GM12878 (cell line): ENCODE results near the gene CTXN1. TPM values are rescaled to one million over a fixed set of nuclear protein-coding genes. Genes with fewer than 3 reads are reported as not detected.

ENCODE experiments used
- ATF7 ChIP-seq: fragments of 450-650 bp; IDR thresholded peaks from 2 replicates; pipeline ENCODE4 v1.6.1; 2016; ENCODE audit warnings: low read depth, mild to moderate bottlenecking
- CREB1 ChIP-seq: IDR thresholded peaks from 2 replicates; pipeline ENCODE4 v1.6.1; 2012; ENCODE audit warnings: low read depth, mild to moderate bottlenecking, inconsistent platforms
- SIN3A ChIP-seq: IDR thresholded peaks from 2 replicates; pipeline ENCODE4 v1.6.1; 2012; ENCODE audit warnings: low read depth, low read length, improper control_type of control experiment
- SUPT20H ChIP-seq: IDR thresholded peaks from 2 replicates; pipeline ENCODE4 v1.6.1; 2011; ENCODE audit warnings: low read depth, mild to moderate bottlenecking, low read length, moderate library complexity, borderline replicate concordance; ENCODE audit not compliant: control insufficient read depth
- ZNF207 ChIP-seq: fragments of 450-650 bp; IDR thresholded peaks from 2 replicates; pipeline ENCODE4 v1.6.1; 2014; ENCODE audit warnings: antibody characterized with exemption, mild to moderate bottlenecking, borderline replicate concordance
- ZNF217 ChIP-seq: fragments of 450-650 bp; IDR thresholded peaks from 2 replicates; pipeline ENCODE4 v1.6.1; 2017; ENCODE audit warnings: antibody characterized with exemption, mild to moderate bottlenecking
- polyA plus RNA-seq, 11 experiments: library from polyadenylated mRNA; depleted of rRNA in 4 of 11; unstranded in 6 of 11; stranded (reverse) in 5 of 11; fragments of >200 nt; fragmentation: Nextera tagmentation in 4 of 11; fragmentation: Illumina TruSeq in 1 of 11; extraction: Ambion mirVana in 4 of 11; extraction: Trizol in 1 of 11; gene quantifications; 1 replicate in 1 of 11; 2 replicates in 10 of 11; pipeline versions ENCODE4 v1.2.1 to v1.2.3, GENCODE V29; 2011 to 2016; ENCODE audit warnings: inconsistent platforms in 2 of 11, missing spikeins in 2 of 11, low read depth in 1 of 11
- total RNA-seq, 4 experiments: library from RNA; depleted of rRNA in 3 of 4; stranded (reverse); fragments of >200 nt in 3 of 4; fragmentation: Illumina TruSeq in 1 of 4; extraction: Trizol in 1 of 4; gene quantifications; 2 replicates each; pipeline versions ENCODE4 v1.2.1 to v1.2.3, GENCODE V29; 2013 to 2021
- TF ChIP-seq, protein P1 (sequence below): fragments of 450-650 bp; formaldehyde crosslinking; IDR thresholded peaks from 2 replicates; pipeline ENCODE4 v1.4.0; 2022; ENCODE audit warnings: mild to moderate bottlenecking, moderate library complexity
- TF ChIP-seq, protein P2 (sequence below): fragments of 450-650 bp; IDR thresholded peaks from 2 replicates; pipeline ENCODE4 v1.6.1; 2016; ENCODE audit warnings: mild to moderate bottlenecking
- TF ChIP-seq, protein P3 (sequence below): fragments of 450-650 bp; IDR thresholded peaks from 2 replicates; pipeline ENCODE4 v1.6.1; 2017; ENCODE audit warnings: low read depth, mild to moderate bottlenecking, moderate library complexity
- TF ChIP-seq, protein P4 (sequence below): IDR thresholded peaks from 2 replicates; pipeline ENCODE4 v1.6.1; 2011; ENCODE audit warnings: mild to moderate bottlenecking, low read depth, low read length, moderate library complexity; ENCODE audit not compliant: insufficient replicate concordance

The CTXN1 gene
- total and polyA plus RNA-seq, 10 of the 15 experiments (the other 5 are each of a cell fraction or from before 2014, with no cell fraction given), result 0.04 to 1.0 (median 0.38) TPM; not detected in 4

DNA sequence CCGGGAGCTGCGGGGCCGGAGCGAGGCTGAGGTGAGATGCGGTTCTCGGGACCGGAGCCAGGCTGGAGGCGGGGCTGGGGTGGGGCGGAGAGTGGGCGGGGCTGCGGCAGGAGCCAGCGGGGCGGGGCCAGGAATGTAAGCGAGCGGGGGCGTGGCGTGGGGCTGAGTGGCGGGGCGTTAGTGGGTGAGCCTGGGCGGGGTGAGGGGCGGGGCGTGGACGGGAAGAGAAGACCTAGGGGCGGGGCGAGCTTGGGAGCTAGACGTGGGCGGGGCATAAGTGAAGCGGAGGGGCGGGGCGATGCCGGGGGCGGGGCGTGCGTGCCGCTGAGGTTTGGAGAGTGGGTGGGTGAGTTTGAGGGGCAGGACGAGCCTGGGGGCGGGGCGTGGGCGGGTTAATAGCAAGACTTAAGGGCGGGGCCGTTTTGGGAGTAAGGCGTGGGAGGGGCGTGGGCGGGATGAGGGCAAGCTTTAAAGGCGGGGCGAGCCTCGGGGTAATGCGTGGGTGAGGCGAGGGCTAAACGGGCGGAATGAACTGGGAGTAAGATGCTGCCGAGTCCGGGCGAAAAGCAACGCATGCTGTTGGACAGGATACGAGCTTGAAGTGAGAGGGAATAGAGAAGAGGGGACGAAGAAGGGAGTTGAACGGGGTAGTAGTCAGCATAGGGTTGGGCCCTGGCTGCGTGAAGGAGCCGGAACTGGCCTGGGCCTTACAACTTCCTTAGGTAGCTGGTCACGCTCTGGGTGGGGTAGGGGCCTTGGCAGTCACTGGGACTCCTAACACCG is 5.2 kb downstream of the CTXN1 start (continued):
- TF ChIP-seq CREB1, result peak; percentile 10; the same call in 1 of the 2 replicates
- 0 out of 2 replicates have a peak, but pooled peaks have one; percentile 17 for TF ChIP-seq SIN3A
- no peak for TF ChIP-seq ZNF217
- TF ChIP-seq, protein P1, sequence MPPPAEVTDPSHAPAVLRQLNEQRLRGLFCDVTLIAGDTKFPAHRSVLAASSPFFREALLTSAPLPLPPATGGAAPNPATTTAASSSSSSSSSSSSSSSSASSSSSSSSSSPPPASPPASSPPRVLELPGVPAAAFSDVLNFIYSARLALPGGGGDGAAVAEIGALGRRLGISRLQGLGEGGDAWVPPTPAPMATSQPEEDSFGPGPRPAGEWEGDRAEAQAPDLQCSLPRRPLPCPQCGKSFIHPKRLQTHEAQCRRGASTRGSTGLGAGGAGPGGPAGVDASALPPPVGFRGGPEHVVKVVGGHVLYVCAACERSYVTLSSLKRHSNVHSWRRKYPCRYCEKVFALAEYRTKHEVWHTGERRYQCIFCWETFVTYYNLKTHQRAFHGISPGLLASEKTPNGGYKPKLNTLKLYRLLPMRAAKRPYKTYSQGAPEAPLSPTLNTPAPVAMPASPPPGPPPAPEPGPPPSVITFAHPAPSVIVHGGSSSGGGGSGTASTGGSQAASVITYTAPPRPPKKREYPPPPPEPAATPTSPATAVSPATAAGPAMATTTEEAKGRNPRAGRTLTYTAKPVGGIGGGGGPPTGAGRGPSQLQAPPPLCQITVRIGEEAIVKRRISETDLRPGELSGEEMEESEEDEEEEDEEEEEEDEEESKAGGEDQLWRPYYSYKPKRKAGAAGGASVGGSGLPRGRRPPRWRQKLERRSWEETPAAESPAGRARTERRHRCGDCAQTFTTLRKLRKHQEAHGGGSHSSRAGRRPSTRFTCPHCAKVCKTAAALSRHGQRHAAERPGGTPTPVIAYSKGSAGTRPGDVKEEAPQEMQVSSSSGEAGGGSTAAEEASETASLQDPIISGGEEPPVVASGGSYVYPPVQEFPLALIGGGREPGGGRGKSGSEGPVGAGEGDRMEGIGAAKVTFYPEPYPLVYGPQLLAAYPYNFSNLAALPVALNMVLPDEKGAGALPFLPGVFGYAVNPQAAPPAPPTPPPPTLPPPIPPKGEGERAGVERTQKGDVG, result no peak
- TF ChIP-seq, protein P2, sequence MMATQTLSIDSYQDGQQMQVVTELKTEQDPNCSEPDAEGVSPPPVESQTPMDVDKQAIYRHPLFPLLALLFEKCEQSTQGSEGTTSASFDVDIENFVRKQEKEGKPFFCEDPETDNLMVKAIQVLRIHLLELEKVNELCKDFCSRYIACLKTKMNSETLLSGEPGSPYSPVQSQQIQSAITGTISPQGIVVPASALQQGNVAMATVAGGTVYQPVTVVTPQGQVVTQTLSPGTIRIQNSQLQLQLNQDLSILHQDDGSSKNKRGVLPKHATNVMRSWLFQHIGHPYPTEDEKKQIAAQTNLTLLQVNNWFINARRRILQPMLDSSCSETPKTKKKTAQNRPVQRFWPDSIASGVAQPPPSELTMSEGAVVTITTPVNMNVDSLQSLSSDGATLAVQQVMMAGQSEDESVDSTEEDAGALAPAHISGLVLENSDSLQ, result peak; percentile 53
- peak; percentile 89 for TF ChIP-seq ATF7
- TF ChIP-seq SUPT20H, result no peak
- TF ChIP-seq, protein P3, sequence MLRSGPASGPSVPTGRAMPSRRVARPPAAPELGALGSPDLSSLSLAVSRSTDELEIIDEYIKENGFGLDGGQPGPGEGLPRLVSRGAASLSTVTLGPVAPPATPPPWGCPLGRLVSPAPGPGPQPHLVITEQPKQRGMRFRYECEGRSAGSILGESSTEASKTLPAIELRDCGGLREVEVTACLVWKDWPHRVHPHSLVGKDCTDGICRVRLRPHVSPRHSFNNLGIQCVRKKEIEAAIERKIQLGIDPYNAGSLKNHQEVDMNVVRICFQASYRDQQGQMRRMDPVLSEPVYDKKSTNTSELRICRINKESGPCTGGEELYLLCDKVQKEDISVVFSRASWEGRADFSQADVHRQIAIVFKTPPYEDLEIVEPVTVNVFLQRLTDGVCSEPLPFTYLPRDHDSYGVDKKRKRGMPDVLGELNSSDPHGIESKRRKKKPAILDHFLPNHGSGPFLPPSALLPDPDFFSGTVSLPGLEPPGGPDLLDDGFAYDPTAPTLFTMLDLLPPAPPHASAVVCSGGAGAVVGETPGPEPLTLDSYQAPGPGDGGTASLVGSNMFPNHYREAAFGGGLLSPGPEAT, result 0 out of 2 replicates have a peak, but pooled peaks have one; percentile 14
- TF ChIP-seq ZNF207, result 0 out of 2 replicates have a peak, but pooled peaks have one; percentile 38
- TF ChIP-seq, protein P4, sequence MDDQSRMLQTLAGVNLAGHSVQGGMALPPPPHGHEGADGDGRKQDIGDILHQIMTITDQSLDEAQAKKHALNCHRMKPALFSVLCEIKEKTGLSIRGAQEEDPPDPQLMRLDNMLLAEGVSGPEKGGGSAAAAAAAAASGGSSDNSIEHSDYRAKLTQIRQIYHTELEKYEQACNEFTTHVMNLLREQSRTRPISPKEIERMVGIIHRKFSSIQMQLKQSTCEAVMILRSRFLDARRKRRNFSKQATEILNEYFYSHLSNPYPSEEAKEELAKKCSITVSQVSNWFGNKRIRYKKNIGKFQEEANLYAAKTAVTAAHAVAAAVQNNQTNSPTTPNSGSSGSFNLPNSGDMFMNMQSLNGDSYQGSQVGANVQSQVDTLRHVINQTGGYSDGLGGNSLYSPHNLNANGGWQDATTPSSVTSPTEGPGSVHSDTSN, result peak; percentile 76
